Esophagus muscularis mucosa (tissue), 4 donors: Measurements from ENCODE around the gene DEPDC1B. TPM values are rescaled to one million over a fixed set of nuclear protein-coding genes. Genes with fewer than 3 reads are reported as not detected.

Experiments
- DNase-seq: peaks from one replicate; pipeline ENCODE4 v3.0.0-alpha.2; 2017; ENCODE audit errors: extremely low spot score
- H3K27ac ChIP-seq, 4 donors: fragments of 200-600 bp; sonication (generic); replicated peaks in 1 of 4; 1 replicate in 3 of 4; 2 replicates in 1 of 4; pipeline ENCODE4 v1.5.1; 2016 to 2019; ENCODE audit warnings: mild to moderate bottlenecking in 1 of 4
- H3K27me3 ChIP-seq, 4 donors: fragments of 200-600 bp; sonication (generic); one replicate each; pipeline versions ENCODE4 v1.5.1 to v1.6.0; 2016 to 2019
- H3K36me3 ChIP-seq, 4 donors: fragments of 200-600 bp; sonication (generic); one replicate each; pipeline ENCODE4 v1.5.1; 2016 to 2019
- H3K4me1 ChIP-seq, 4 donors: fragments of 200-600 bp; sonication (generic); one replicate each; pipeline ENCODE4 v1.5.1; 2016 to 2019
- H3K4me3 ChIP-seq, 4 donors: fragments of 200-600 bp; sonication (generic); 1 replicate in 2 of 4; 2 replicates in 2 of 4; pipeline ENCODE4 v1.5.1; 2016 to 2019; ENCODE audit warnings: mild to moderate bottlenecking in 4 of 4, moderate library complexity in 1 of 4
- H3K9me3 ChIP-seq, 4 donors: fragments of 200-600 bp; sonication (generic); 1 replicate in 3 of 4; 2 replicates in 1 of 4; pipeline ENCODE4 v1.5.1; 2016 to 2019
- EP300 ChIP-seq: sonication (generic); formaldehyde crosslinking; IDR thresholded peaks from one replicate; pipeline ENCODE4 v1.6.1; 2017; ENCODE audit warnings: antibody characterized with exemption
- POLR2A ChIP-seq: fragments of 450-650 bp; IDR thresholded peaks from one replicate; pipeline ENCODE4 v1.6.1; 2017; ENCODE audit warnings: antibody characterized with exemption, moderate library complexity, mild to moderate bottlenecking, low read depth
- POLR2AphosphoS5 ChIP-seq, 2 donors: sonication (generic); formaldehyde crosslinking; IDR thresholded peaks; one replicate each; pipeline ENCODE4 v1.6.1; 2017; ENCODE audit warnings: antibody characterized with exemption in 2 of 2
- WGBS: methylation state at CpG from one replicate; pipeline ENCODE4 v1.1.5; 2018; 5-methylcytosine and 5-hydroxymethylcytosine counted together
- intact Hi-C: fragments of 100-400 bp; cut with DNase I; formaldehyde crosslinking; loops from one replicate; pipeline ENCODE4 v1.15.1; 2023
- total RNA-seq, 4 donors: library from RNA; depleted of rRNA; stranded (reverse); fragments of >200 nt; gene quantifications; one replicate each; pipeline versions ENCODE4 v1.1.0 to v1.2.1, GENCODE V29; 2016
- TF ChIP-seq, protein P1 (sequence below), 3 experiments: fragments of 200-600 bp in 2 of 3; fragments of 450-650 bp in 1 of 3; sonication (generic) in 2 of 3; IDR thresholded peaks; one replicate each; pipeline ENCODE4 v1.5.1; 2017 to 2019; ENCODE audit warnings: antibody characterized with exemption in 3 of 3, mild to moderate bottlenecking in 2 of 3, moderate library complexity in 1 of 3

DEPDC1B gene
- total RNA-seq, 4 donors from 2014 or later = 0.17 to 0.57 (median 0.42) TPM; not detected in 1

DNA sequence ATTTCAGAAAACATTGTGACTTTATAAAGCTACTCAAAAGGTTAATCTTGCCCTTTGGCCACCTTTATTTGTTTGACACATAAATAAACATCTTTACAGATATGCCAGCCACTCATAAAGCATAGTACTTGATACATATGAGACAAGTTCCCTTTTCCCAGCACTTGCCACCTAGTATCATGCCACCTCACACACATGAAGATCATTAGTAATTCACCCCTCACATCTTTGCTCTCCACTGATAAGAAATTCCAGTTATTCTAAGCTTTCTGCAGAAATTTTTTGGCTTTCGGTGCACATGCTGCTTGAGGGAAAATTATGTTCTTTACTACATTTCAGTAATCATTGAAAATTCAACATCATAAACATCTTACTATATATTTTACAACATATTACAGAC lies 59.1 kb downstream of the DEPDC1B start:
- intact Hi-C loops = no loop called here
- no peaks in the 10 kb centered on the region for H3K4me1 ChIP-seq
- no peak for DNase-seq
- H3K27me3 ChIP-seq = no peaks in the 10 kb centered on the region
- no peak for TF ChIP-seq EP300
- TF ChIP-seq, protein P1, sequence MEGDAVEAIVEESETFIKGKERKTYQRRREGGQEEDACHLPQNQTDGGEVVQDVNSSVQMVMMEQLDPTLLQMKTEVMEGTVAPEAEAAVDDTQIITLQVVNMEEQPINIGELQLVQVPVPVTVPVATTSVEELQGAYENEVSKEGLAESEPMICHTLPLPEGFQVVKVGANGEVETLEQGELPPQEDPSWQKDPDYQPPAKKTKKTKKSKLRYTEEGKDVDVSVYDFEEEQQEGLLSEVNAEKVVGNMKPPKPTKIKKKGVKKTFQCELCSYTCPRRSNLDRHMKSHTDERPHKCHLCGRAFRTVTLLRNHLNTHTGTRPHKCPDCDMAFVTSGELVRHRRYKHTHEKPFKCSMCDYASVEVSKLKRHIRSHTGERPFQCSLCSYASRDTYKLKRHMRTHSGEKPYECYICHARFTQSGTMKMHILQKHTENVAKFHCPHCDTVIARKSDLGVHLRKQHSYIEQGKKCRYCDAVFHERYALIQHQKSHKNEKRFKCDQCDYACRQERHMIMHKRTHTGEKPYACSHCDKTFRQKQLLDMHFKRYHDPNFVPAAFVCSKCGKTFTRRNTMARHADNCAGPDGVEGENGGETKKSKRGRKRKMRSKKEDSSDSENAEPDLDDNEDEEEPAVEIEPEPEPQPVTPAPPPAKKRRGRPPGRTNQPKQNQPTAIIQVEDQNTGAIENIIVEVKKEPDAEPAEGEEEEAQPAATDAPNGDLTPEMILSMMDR (IDR thresholded peaks at IDR 0.05) = no peak
- no peak for TF ChIP-seq POLR2A
- H3K9me3 ChIP-seq = no peaks in the 10 kb centered on the region
- H3K4me3 ChIP-seq = no peak overlapping the region
- no peaks in the 10 kb centered on the region for H3K36me3 ChIP-seq
- WGBS = 97% methylated on average over 1 of the region's 1 CpG
- no peak overlapping the region for H3K27ac ChIP-seq

DNA sequence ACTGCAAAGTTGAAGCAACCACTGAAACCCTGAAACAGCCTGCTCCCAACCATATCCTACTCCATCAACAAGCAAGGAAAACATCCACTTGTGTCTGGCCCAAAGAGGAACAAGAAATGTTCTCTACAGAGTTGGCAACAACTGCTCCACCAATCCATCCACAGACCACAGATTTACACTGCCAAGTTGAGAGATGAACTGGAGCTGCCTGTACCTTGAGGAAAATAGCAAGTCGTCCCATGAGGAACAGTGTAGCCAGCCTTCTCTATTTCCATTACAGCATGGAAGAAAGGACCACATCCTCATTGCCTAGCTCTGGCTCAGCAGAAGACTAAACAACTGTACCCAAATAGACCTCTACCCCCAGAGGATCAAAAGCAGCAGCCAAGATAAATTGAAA lies 60.4 kb downstream of the DEPDC1B start:
- no CpG with 5 or more reads among the region's 1 CpG for WGBS
- intact Hi-C loops = no loop called here
- DNase-seq = no peak
- Histone ChIP-seq H3K27ac (no peak overlapping the region), H3K4me1 (no peaks in the 10 kb centered on the region), H3K27me3 (no peaks in the 10 kb centered on the region), H3K9me3 (no peaks in the 10 kb centered on the region), H3K36me3 (no peaks in the 10 kb centered on the region), H3K4me3 (no peak overlapping the region)
- TF ChIP-seq POLR2A (no peak), EP300 (no peak), POLR2AphosphoS5 (IDR thresholded peaks at IDR 0.05) (no peak)
- TF ChIP-seq, protein P1 (IDR thresholded peaks at IDR 0.05) = no peak

DNA sequence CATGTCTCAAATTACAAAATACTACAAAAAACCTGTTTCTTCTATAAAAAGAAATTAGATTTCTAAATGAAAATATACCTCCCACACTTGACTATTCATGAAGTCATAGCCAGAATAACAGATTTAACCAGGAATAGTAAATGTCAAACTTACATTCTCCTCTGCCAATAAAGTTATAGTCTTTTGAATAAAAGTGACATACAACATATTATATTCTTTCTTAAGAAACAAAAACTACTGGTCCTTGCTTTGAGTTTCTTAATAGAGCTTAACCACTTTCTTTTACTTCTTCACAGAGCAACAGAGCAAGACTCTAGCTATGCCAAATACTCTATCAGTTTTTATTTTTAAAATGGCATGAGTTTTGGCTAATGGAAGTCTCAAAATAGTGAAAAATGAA lies 61.7 kb downstream of the DEPDC1B start:
- Histone ChIP-seq H3K27me3 (no peaks in the 10 kb centered on the region), H3K27ac (no peak overlapping the region)
- intact Hi-C loops = no loop called here

DNA sequence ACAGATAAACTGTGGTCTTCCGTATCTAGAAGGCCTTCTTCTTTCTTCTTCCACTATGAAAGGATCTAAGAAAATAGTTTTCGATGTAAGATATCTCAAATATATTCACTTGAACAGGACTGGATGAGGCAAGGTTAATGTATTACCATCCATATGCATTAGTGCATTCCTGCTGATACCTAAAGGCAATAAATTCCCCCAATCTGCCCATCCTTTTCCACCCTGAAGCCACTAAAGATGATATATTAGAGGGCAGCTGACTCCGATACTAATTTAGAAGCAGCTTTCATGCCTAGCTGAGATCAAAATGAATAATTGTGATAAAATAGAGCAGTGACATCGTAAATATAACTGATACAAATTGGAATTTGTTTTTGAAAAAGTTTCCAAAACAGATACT lies 63.3 kb downstream of the DEPDC1B start:
- intact Hi-C loops = no loop called here
- TF ChIP-seq, protein P1 (IDR thresholded peaks at IDR 0.05) = no peak
- TF ChIP-seq EP300 (no peak), POLR2A (no peak), POLR2AphosphoS5 (IDR thresholded peaks at IDR 0.05) (no peak)
- 97% methylated on average over 4 of the region's 4 CpGs for WGBS

More for the DNA sequence above, 61.7 kb downstream of the DEPDC1B start:
- Histone ChIP-seq H3K9me3 (no peaks in the 10 kb centered on the region), H3K4me3 (no peak overlapping the region), H3K4me1 (peaks cover 0 to 7% (median 3%) of the 10 kb centered on the region in 4 donors), H3K36me3 (no peaks in the 10 kb centered on the region)
- DNase-seq = no peak
- TF ChIP-seq POLR2A = no peak
- TF ChIP-seq, protein P1 (IDR thresholded peaks at IDR 0.05) = no peak
- no peak for TF ChIP-seq POLR2AphosphoS5 (IDR thresholded peaks at IDR 0.05)
- TF ChIP-seq EP300 = no peak

DNA sequence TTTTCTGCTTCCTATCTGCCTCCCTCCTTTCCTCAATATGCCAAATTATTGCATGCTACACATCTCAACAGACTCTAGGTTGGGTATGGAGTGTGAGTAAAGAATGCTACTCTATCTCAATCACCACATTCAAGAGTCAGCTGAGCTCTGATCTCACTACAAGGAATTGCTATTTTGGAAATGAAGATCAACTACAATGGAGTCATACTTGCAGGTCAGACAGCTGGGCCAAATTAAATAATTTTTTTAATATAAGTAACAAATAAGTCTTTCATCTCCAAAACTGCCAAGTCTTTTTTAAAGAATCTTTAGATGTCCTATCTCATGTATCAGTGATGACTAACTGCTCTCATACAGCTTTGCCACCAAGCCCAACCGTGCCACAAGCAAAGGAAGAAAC lies 64.0 kb downstream of the DEPDC1B start:
- no peak for TF ChIP-seq POLR2AphosphoS5 (IDR thresholded peaks at IDR 0.05)
- TF ChIP-seq, protein P1 (IDR thresholded peaks at IDR 0.05) = no peak
- TF ChIP-seq EP300 = no peak
- no peak for TF ChIP-seq POLR2A
- Histone ChIP-seq H3K27ac (no peak overlapping the region), H3K4me1 (peaks cover 0 to 20% (median 14%) of the 10 kb centered on the region in 4 donors), H3K4me3 (no peak overlapping the region), H3K27me3 (no peaks in the 10 kb centered on the region), H3K36me3 (no peaks in the 10 kb centered on the region), H3K9me3 (no peaks in the 10 kb centered on the region)
- 87% methylated on average over 1 of the region's 1 CpG for WGBS
- intact Hi-C loops = no loop called here
- DNase-seq = no peak

More for the DNA sequence above, 63.3 kb downstream of the DEPDC1B start:
- H3K36me3 ChIP-seq = no peaks in the 10 kb centered on the region
- H3K9me3 ChIP-seq = no peaks in the 10 kb centered on the region
- H3K27me3 ChIP-seq = no peaks in the 10 kb centered on the region
- peaks cover 0 to 20% (median 14%) of the 10 kb centered on the region in 4 donors for H3K4me1 ChIP-seq
- H3K4me3 ChIP-seq = no peak overlapping the region
- H3K27ac ChIP-seq = no peak overlapping the region
- no peak for DNase-seq
